ENCODE results near the gene PDZD7.
"Not testable (repeated sequence)": the region's sequence is repeated elsewhere in the genome, so short reads cannot be mapped to it uniquely, and the experiment has no call there.

The PDZD7 gene

DNA sequence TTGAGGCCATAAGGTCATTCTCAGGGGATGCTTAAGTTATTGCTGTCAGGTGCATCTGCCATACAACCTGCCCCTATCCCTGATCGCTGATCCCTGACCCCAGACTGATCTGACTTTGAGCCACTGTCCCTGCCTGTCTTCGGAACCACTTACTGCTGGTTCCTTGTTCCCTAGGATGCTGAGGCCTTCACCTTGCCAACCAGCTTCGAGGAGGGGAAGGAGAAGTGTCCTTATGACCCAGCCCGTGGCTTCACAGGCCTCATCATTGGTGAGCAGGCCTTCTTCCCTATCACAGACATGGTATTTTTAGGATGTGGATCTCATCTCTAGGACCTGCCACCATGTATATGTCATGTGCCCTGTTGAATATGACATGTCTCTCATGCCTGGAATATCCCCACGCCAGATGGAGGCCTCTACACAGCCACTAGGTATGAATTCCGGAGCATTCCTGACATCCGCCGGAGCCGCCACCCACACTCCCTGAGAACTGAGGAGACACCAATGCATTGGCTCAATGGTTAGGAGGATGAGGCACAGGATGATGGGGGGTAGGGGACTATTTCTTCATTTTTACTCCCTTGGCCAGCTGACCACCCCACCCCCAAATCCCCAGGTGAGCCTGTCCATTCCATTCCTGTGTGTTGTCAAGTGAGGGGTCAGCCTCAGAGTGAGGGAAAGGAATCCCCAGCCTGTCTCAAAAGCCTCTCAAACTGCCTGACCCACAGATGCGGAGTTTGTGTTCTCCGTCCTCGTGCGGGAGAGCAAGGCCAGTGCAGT lies 52.6 kb downstream of the PDZD7 start:
- H3K4me3 ChIP-seq (ENCODE audit: low read depth, low read length), result no peak overlapping the region
- no peak for DNase-seq (ENCODE audit: low read depth)
- TF ChIP-seq, protein P1, sequence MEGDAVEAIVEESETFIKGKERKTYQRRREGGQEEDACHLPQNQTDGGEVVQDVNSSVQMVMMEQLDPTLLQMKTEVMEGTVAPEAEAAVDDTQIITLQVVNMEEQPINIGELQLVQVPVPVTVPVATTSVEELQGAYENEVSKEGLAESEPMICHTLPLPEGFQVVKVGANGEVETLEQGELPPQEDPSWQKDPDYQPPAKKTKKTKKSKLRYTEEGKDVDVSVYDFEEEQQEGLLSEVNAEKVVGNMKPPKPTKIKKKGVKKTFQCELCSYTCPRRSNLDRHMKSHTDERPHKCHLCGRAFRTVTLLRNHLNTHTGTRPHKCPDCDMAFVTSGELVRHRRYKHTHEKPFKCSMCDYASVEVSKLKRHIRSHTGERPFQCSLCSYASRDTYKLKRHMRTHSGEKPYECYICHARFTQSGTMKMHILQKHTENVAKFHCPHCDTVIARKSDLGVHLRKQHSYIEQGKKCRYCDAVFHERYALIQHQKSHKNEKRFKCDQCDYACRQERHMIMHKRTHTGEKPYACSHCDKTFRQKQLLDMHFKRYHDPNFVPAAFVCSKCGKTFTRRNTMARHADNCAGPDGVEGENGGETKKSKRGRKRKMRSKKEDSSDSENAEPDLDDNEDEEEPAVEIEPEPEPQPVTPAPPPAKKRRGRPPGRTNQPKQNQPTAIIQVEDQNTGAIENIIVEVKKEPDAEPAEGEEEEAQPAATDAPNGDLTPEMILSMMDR (IDR thresholded peaks at IDR 0.05; ENCODE audit: control insufficient read depth, extremely low read depth, insufficient read depth), result no peak

DNA sequence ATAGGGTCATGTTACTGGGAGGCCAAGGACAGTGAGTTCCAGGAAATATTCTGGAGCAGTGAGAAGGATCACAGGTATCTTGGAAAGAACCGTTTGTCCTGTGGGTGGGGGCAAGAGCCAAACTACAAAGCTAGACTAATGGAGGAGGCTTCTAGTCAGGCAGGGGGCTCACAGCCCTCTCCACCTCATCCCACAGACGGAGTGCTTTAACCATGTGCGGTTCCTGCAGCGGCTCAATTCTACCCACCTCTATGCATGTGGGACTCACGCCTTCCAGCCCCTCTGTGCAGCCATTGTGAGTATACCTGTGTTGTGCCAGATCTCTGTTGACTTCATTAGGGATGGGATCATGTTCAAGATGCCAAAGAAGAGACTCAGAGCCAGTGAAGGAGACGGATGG lies 53.5 kb downstream of the PDZD7 start:
- no peak overlapping the region for H3K4me3 ChIP-seq (ENCODE audit: low read depth, low read length)
- DNase-seq (ENCODE audit: low read depth), result no peak
- TF ChIP-seq, protein P1 (IDR thresholded peaks at IDR 0.05; ENCODE audit: control insufficient read depth, extremely low read depth, insufficient read depth), result no peak

DNA sequence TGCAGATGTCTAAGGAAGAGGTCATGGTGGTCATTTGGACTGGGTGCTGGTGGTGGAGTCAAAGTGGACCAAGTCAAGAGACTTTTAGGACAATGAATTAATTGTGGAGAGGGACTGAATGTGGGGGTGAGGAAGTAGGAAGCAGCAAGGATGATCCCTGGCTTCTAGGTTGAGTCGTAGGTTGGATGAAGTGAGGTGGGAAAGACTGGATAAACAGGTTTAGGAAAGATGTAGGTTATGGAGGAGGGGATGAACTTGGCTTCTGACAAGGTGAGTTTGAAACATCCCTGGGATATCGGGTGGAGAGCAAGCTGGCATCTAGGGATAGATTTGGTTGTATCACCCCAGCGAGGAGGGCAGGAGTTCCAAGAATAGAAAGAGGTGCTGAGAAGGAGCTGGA lies 54.0 kb downstream of the PDZD7 start:
- H3K4me3 ChIP-seq (ENCODE audit: low read depth, low read length), result no peak overlapping the region
- TF ChIP-seq, protein P1 (IDR thresholded peaks at IDR 0.05; ENCODE audit: control insufficient read depth, extremely low read depth, insufficient read depth), result no peak
- DNase-seq (ENCODE audit: low read depth), result no peak

DNA sequence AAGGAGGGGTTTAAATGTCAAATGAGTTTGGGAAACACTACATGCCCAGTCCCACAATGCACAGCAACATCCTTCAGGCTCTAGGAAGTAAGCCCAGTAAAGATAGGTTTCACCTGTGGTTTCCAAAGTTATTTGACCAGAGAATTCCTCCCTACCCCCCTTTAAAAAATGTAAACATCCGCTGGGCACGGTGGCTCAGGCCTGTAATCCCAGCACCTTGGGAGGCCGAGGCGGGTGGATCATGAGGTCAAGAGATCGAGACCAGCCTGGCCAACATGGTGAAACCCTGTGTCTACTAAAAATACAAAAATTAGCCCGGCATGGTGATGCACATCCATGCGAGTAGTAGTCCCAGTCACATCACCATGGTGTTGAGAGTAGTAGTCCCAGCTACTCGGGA lies 55.5 kb downstream of the PDZD7 start:
- DNase-seq (ENCODE audit: low read depth); H3K4me3 ChIP-seq (ENCODE audit: low read depth, low read length): not testable (repeated sequence)

DNA sequence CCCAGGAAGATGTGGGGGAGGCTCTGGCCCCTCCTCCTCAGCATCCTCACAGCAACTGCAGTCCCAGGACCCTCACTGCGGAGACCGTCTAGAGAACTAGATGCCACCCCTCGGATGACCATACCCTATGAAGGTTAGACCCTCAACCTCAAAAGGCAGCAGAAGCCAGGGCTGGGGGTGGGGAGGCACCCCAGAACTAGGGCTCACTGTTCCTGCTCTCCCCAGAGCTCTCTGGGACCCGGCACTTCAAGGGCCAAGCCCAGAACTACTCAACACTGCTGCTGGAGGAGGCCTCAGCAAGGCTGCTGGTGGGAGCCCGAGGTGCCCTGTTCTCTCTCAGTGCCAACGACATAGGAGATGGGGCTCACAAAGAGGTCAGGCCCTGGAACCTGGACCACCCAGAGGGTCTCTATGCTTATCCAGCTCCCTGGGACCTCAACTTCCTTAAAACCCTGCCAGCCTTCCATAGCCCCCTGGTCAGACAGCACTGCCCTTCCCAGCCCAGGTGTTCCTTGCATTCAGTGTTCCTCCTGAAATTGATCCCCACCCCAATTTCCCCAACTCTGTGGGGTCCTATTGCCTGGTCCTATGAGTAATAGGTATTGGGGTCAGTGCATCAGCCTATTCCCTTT lies 57.9 kb downstream of the PDZD7 start:
- TF ChIP-seq, protein P1 (IDR thresholded peaks at IDR 0.05; ENCODE audit: control insufficient read depth, extremely low read depth, insufficient read depth), result no peak
- H3K4me3 ChIP-seq (ENCODE audit: low read depth, low read length), result no peak overlapping the region
- DNase-seq (ENCODE audit: low read depth), result no peak

DNA sequence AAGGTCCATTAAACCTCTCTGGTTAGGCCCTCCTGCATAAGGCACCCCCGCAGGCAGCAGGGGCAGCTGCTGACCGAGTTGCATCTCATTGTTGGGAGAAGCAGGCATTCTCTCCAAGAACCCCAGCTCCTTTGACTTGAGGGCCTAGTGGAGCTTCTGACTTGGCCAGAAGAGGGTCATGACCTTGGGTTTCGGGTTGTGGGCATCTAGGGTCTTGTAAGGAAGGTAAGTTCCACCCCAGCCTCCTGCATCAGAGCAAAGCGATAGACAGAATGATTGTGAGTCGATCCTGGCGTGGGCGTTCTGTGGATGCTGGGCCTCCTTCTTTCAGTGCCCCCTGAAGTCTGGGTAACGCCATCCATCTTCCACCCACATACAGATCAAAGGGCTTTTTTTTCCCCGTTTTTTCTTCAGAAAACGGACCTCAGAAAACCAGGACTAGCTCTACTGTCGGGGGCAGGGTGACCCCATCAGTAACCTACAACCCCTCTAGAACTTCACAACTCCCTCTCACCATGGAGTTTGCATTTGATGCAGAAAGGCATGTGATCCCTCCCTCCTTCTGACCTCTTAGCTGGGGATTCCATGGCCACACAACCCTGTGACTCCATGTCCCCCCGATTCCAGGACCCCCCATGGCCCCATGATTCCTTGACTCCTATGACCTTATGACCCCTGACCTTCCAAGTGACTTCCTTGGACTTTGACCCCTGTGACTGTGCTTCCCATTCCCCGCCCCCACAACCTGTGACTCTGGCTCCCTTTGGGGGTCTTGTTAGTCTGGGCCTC lies 58.6 kb downstream of the PDZD7 start:
- no peak overlapping the region for H3K4me3 ChIP-seq (ENCODE audit: low read depth, low read length)
- no peak for DNase-seq (ENCODE audit: low read depth)
- TF ChIP-seq, protein P1 (IDR thresholded peaks at IDR 0.05; ENCODE audit: control insufficient read depth, extremely low read depth, insufficient read depth), result no peak
